Nephron progenitor cell (in vitro differentiated cells): ENCODE measurements around the gene PDE4D.
A peak's percentile ranks its signal among the peaks of the same experiment; 100 is the strongest.

ENCODE experiments used
- DNase-seq: peaks from one replicate; pipeline ENCODE4 v3.0.0; 2021
- H3K27ac Mint-ChIP-seq: 2 replicates; pipeline ENCODE4 v1.8.0; 2021; ENCODE audit warnings: mild to moderate bottlenecking, moderate library complexity, mixed read lengths
- H3K27me3 Mint-ChIP-seq: 2 replicates; pipeline ENCODE4 v1.8.0; 2021; ENCODE audit warnings: mild to moderate bottlenecking, low read depth, mixed read lengths; ENCODE audit not compliant: poor library complexity
- H3K36me3 Mint-ChIP-seq: 2 replicates; pipeline ENCODE4 v1.8.0; 2021; ENCODE audit warnings: low read depth, mixed read lengths
- H3K4me1 Mint-ChIP-seq: 2 replicates; pipeline ENCODE4 v1.8.0; 2021; ENCODE audit warnings: mixed read lengths
- H3K4me3 Mint-ChIP-seq: 2 replicates; pipeline ENCODE4 v1.8.0; 2021; ENCODE audit warnings: mild to moderate bottlenecking, moderate library complexity, mixed read lengths
- H3K9me3 Mint-ChIP-seq: 2 replicates; pipeline ENCODE4 v1.8.0; 2021; ENCODE audit warnings: mild to moderate bottlenecking, moderate library complexity, mixed read lengths
- TF ChIP-seq, protein P1 (sequence below): fragments of 200-600 bp; sonication (generic); IDR thresholded peaks from 2 replicates; pipeline ENCODE4 v1.5.0; 2021; ENCODE audit warnings: antibody characterized with exemption

Gene PDE4D

DNA sequence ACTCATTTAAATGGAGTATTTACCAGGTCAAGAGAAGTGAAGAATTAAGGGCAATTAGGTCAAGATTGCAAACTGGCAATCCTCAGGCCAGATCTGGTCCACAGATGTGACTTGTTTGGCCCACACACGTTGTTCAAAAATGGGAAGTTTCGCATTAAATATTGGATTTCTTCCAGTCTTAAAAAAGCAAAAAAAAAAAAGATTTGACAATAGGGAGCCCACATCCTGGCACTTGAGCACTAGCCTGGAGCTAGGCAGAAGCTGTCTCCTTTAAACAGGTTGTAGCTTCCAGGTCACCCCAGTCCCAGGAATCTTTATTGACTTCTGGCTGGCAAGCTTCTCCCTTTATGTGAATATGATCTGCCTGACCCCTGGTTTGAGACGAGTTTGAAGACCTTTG lies 790.2 kb downstream of the PDE4D start:
- Mint-ChIP-seq H3K27me3 (no peaks in the 10 kb centered on the region), H3K36me3 (peaks cover 10% of the 10 kb centered on the region), H3K4me1 (peaks cover 33% of the 10 kb centered on the region), H3K27ac (peak overlapping the region; percentile 65), H3K4me3 (no peak overlapping the region), H3K9me3 (no peaks in the 10 kb centered on the region)
- TF ChIP-seq, protein P1, sequence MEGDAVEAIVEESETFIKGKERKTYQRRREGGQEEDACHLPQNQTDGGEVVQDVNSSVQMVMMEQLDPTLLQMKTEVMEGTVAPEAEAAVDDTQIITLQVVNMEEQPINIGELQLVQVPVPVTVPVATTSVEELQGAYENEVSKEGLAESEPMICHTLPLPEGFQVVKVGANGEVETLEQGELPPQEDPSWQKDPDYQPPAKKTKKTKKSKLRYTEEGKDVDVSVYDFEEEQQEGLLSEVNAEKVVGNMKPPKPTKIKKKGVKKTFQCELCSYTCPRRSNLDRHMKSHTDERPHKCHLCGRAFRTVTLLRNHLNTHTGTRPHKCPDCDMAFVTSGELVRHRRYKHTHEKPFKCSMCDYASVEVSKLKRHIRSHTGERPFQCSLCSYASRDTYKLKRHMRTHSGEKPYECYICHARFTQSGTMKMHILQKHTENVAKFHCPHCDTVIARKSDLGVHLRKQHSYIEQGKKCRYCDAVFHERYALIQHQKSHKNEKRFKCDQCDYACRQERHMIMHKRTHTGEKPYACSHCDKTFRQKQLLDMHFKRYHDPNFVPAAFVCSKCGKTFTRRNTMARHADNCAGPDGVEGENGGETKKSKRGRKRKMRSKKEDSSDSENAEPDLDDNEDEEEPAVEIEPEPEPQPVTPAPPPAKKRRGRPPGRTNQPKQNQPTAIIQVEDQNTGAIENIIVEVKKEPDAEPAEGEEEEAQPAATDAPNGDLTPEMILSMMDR: no peak
- no peak for DNase-seq

DNA sequence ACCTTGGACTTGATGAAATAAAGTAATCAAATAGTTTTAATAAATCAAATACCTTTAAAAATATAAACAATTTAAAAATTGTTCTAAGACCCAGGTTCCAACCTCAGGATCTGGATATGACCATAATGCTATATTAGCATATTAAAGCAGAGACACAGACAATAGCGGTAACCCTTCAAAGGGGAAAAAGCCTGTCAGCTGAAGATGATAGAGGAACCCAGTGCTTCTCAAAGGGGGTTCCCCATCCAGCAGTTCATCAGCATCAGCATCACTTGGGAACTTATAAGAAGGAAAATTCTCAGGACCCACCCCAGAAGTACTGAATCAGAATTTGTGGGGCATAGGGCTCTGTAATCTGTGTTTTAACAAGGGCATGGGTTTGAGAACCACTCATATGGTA lies 791.1 kb downstream of the PDE4D start:
- Mint-ChIP-seq H3K36me3 (peaks cover 10% of the 10 kb centered on the region), H3K27ac (no peak overlapping the region), H3K9me3 (no peaks in the 10 kb centered on the region), H3K4me3 (no peak overlapping the region), H3K27me3 (no peaks in the 10 kb centered on the region), H3K4me1 (peaks cover 38% of the 10 kb centered on the region)
- no peak for DNase-seq
- TF ChIP-seq, protein P1: no peak

DNA sequence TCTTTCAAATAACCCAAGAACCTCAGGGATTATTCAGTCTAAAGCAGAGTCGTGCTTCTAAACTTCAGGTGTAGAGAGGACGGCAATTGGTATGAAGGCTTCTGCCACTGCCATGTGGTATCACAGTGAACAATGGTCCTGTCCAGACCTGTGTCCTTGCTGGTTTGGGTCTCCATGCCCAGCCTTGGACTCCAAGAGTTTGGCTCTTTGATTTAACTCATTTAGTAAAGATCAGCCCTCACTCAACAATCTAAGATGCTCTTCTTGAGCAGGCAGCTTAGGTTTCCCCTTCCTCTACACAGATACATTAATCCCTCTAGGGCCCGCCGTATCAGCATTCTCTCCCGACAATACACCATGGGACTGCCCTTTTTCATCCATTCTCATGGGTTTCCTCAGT lies 792.7 kb downstream of the PDE4D start:
- TF ChIP-seq, protein P1: no peak
- DNase-seq: no peak
- Mint-ChIP-seq H3K4me1 (peaks cover 54% of the 10 kb centered on the region), H3K36me3 (peaks cover 10% of the 10 kb centered on the region), H3K27me3 (peaks cover 2% of the 10 kb centered on the region), H3K27ac (no peak overlapping the region), H3K9me3 (peaks cover 3% of the 10 kb centered on the region), H3K4me3 (no peak overlapping the region)

DNA sequence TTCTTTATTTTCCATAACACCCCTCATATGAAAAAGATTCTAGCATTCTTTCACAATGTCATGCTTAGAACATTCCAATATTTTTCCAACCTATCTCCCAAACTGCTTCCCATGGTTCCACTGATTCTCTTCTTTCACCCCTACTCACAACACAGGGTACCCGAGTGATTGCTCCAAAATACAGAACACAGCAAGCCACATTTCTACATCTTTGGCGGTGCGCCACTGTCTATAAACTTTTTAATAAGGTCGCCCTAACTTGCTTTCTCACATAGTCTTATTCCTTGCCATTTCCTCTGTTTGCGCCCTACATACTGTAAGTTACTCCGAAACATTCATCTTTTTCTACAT lies 793.6 kb downstream of the PDE4D start:
- H3K27ac Mint-ChIP-seq: no peak overlapping the region
- H3K9me3 Mint-ChIP-seq: peaks cover 3% of the 10 kb centered on the region
- TF ChIP-seq, protein P1: no peak
- peaks cover 3% of the 10 kb centered on the region for H3K27me3 Mint-ChIP-seq
- peaks cover 10% of the 10 kb centered on the region for H3K36me3 Mint-ChIP-seq
- no peak overlapping the region for H3K4me3 Mint-ChIP-seq
- peaks cover 50% of the 10 kb centered on the region for H3K4me1 Mint-ChIP-seq
- no peak for DNase-seq

DNA sequence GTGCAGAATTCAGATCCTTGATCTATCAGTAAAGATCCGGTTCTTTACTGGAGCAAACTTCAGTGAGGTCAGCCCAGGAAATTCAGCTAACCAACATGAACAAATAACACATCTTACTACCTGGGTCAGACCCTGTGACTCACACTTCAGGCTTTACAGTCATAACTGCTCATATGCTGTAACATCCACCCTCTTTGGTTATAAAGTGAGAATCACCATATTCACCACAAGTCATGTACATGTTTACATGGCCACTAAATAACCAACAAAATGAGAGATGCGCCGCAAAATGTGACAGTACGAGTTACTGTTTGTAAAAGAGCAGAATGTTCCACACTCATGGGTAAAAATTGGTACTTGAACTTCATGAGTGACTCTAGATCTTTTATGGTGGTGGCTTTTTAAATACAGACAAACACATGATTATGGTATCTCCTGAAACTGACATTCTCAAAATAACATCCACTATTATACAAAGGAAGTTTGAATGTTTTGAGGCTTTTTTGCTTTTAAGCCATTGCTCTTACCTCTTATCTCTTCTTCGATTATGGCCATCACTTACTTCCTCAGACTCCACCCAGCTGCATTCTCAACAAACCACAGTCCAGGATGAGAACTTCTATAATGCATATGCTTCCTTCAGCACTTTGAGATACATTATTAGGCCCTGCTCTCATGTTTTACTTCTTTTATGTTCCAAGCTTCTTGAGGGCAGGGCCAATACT lies 794.1 kb downstream of the PDE4D start:
- peaks cover 3% of the 10 kb centered on the region for H3K9me3 Mint-ChIP-seq
- TF ChIP-seq, protein P1: no peak
- H3K36me3 Mint-ChIP-seq: peaks cover 10% of the 10 kb centered on the region
- no peak overlapping the region for H3K4me3 Mint-ChIP-seq
- H3K4me1 Mint-ChIP-seq: peaks cover 44% of the 10 kb centered on the region
- H3K27ac Mint-ChIP-seq: no peak overlapping the region
- H3K27me3 Mint-ChIP-seq: peaks cover 3% of the 10 kb centered on the region
- DNase-seq: no peak

DNA sequence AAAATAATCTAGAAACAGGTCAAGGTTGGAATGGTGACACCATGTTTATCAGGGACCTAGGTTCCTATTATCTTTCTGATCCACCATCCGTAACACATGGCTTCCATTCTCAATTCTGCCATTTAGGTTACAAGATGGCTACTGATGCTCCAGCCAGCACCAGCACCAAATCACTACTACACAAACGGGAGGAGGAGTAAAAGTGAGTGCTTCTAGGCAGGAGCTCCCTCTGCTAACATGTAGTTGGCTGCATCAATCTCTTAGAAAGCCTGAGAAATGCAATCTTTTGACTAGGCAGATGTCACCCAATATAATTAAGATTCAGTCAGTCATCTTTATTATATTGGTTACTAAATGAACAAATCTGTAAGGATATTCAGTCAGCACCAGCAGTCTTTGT lies 794.8 kb downstream of the PDE4D start:
- TF ChIP-seq, protein P1: no peak
- no peak overlapping the region for H3K27ac Mint-ChIP-seq
- H3K9me3 Mint-ChIP-seq: peaks cover 4% of the 10 kb centered on the region
- no peak overlapping the region for H3K4me3 Mint-ChIP-seq
- peaks cover 3% of the 10 kb centered on the region for H3K27me3 Mint-ChIP-seq
- H3K36me3 Mint-ChIP-seq: peaks cover 15% of the 10 kb centered on the region
- no peak for DNase-seq
- peaks cover 38% of the 10 kb centered on the region for H3K4me1 Mint-ChIP-seq
